Measurements from ENCODE around the gene PLEKHN1. TPM values are rescaled to one million over a fixed set of nuclear protein-coding genes. Genes with fewer than 3 reads are reported as not detected.
"Not testable (repeated sequence)": the region's sequence is repeated elsewhere in the genome, so short reads cannot be mapped to it uniquely, and the experiment has no call there.

PLEKHN1 gene
- polyA plus RNA-seq, 2 donors: 35.6 to 74.7 TPM

- 15 to 21% methylated on average over 23 to 29 of the region's 29 CpGs for WGBS, 2 donors
- no peaks in the 10 kb centered on the region for H3K36me3 ChIP-seq (ENCODE audit: control insufficient read depth in 2 of 2, insufficient read depth in 2 of 2, low read length in 1 of 2)
- no peak overlapping the region for H3K4me3 ChIP-seq (ENCODE audit: low read depth in 1 of 2, low read length in 2 of 2)
- H3K27me3 ChIP-seq (ENCODE audit: control insufficient read depth in 1 of 2, insufficient read depth in 2 of 2, low read length in 2 of 2): peaks cover 0 to 2% of the 10 kb centered on the region in 2 donors
- H3K27ac ChIP-seq (ENCODE audit: low read depth in 2 of 2, low read length in 1 of 2): no peak overlapping the region
- no peaks in the 10 kb centered on the region for H3K4me1 ChIP-seq (ENCODE audit: control insufficient read depth in 2 of 2, insufficient read depth in 2 of 2, low read length in 1 of 2)
- peaks cover 0 to 4% of the 10 kb centered on the region in 2 donors for H3K9me3 ChIP-seq (ENCODE audit: control insufficient read depth in 2 of 2, insufficient read depth in 1 of 2, low read depth in 1 of 2, low read length in 1 of 2)
These were observed 17.7 kb downstream of the PLEKHN1 start for GRCh38 chr1:983798-984475.

GRCh38 chr1:984476-984814 is 18.2 kb downstream of the PLEKHN1 start:
- H3K27me3 ChIP-seq (ENCODE audit: control insufficient read depth in 1 of 2, insufficient read depth in 2 of 2, low read length in 2 of 2): peaks cover 0 to 2% of the 10 kb centered on the region in 2 donors

GRCh38 chr1:985126-985525 is 18.8 kb downstream of the PLEKHN1 start:
- peaks cover 0 to 4% of the 10 kb centered on the region in 2 donors for H3K9me3 ChIP-seq (ENCODE audit: control insufficient read depth in 2 of 2, insufficient read depth in 1 of 2, low read depth in 1 of 2, low read length in 1 of 2)
- 74 to 80% methylated on average over 12 to 13 of the region's 13 CpGs for WGBS, 2 donors
- H3K4me1 ChIP-seq (ENCODE audit: control insufficient read depth in 2 of 2, insufficient read depth in 2 of 2, low read length in 1 of 2): no peaks in the 10 kb centered on the region
- H3K27me3 ChIP-seq (ENCODE audit: control insufficient read depth in 1 of 2, insufficient read depth in 2 of 2, low read length in 2 of 2): peaks cover 0 to 2% of the 10 kb centered on the region in 2 donors
- H3K4me3 ChIP-seq (ENCODE audit: low read depth in 1 of 2, low read length in 2 of 2): no peak overlapping the region
- H3K27ac ChIP-seq (ENCODE audit: low read depth in 2 of 2, low read length in 1 of 2): no peak overlapping the region
- H3K36me3 ChIP-seq (ENCODE audit: control insufficient read depth in 2 of 2, insufficient read depth in 2 of 2, low read length in 1 of 2): no peaks in the 10 kb centered on the region

More at GRCh38 chr1:984476-984814, 18.2 kb downstream of the PLEKHN1 start:
- no peaks in the 10 kb centered on the region for H3K36me3 ChIP-seq (ENCODE audit: control insufficient read depth in 2 of 2, insufficient read depth in 2 of 2, low read length in 1 of 2)
- no peak overlapping the region for H3K4me3 ChIP-seq (ENCODE audit: low read depth in 1 of 2, low read length in 2 of 2)
- H3K9me3 ChIP-seq (ENCODE audit: control insufficient read depth in 2 of 2, insufficient read depth in 1 of 2, low read depth in 1 of 2, low read length in 1 of 2): peaks cover 0 to 4% of the 10 kb centered on the region in 2 donors
- no peak overlapping the region for H3K27ac ChIP-seq (ENCODE audit: low read depth in 2 of 2, low read length in 1 of 2)
- H3K4me1 ChIP-seq (ENCODE audit: control insufficient read depth in 2 of 2, insufficient read depth in 2 of 2, low read length in 1 of 2): no peaks in the 10 kb centered on the region
- 49 to 58% methylated on average over 12 of the region's 12 CpGs for WGBS, 2 donors

GRCh38 chr1:988061-988460 is 21.8 kb downstream of the PLEKHN1 start:
- not testable (repeated sequence) for H3K27ac ChIP-seq (ENCODE audit: low read depth in 2 of 2, low read length in 1 of 2); H3K4me3 ChIP-seq (ENCODE audit: low read depth in 1 of 2, low read length in 2 of 2); H3K27me3 ChIP-seq (ENCODE audit: control insufficient read depth in 1 of 2, insufficient read depth in 2 of 2, low read length in 2 of 2); H3K9me3 ChIP-seq (ENCODE audit: control insufficient read depth in 2 of 2, insufficient read depth in 1 of 2, low read depth in 1 of 2, low read length in 1 of 2); H3K36me3 ChIP-seq (ENCODE audit: control insufficient read depth in 2 of 2, insufficient read depth in 2 of 2, low read length in 1 of 2); H3K4me1 ChIP-seq (ENCODE audit: control insufficient read depth in 2 of 2, insufficient read depth in 2 of 2, low read length in 1 of 2)
- WGBS, 2 donors: 81 to 86% methylated on average over 5 of the region's 5 CpGs

GRCh38 chr1:991275-991674 is 25.0 kb downstream of the PLEKHN1 start:
- 82 to 97% methylated on average over 6 of the region's 6 CpGs for WGBS, 2 donors
- not testable (repeated sequence) for H3K27me3 ChIP-seq (ENCODE audit: control insufficient read depth in 1 of 2, insufficient read depth in 2 of 2, low read length in 2 of 2)

GRCh38 chr1:991895-992294 is 25.6 kb downstream of the PLEKHN1 start:
- no peaks in the 10 kb centered on the region for H3K36me3 ChIP-seq (ENCODE audit: control insufficient read depth in 2 of 2, insufficient read depth in 2 of 2, low read length in 1 of 2)
- no peaks in the 10 kb centered on the region for H3K27me3 ChIP-seq (ENCODE audit: control insufficient read depth in 1 of 2, insufficient read depth in 2 of 2, low read length in 2 of 2)
- WGBS, 2 donors: 95 to 96% methylated on average over 10 of the region's 10 CpGs
- H3K4me1 ChIP-seq (ENCODE audit: control insufficient read depth in 2 of 2, insufficient read depth in 2 of 2, low read length in 1 of 2): no peaks in the 10 kb centered on the region
- no peak overlapping the region for H3K4me3 ChIP-seq (ENCODE audit: low read depth in 1 of 2, low read length in 2 of 2)
- H3K9me3 ChIP-seq (ENCODE audit: control insufficient read depth in 2 of 2, insufficient read depth in 1 of 2, low read depth in 1 of 2, low read length in 1 of 2): no peaks in the 10 kb centered on the region
- no peak overlapping the region for H3K27ac ChIP-seq (ENCODE audit: low read depth in 2 of 2, low read length in 1 of 2)

More at GRCh38 chr1:991275-991674, 25.0 kb downstream of the PLEKHN1 start:
- H3K4me1 ChIP-seq (ENCODE audit: control insufficient read depth in 2 of 2, insufficient read depth in 2 of 2, low read length in 1 of 2); H3K4me3 ChIP-seq (ENCODE audit: low read depth in 1 of 2, low read length in 2 of 2); H3K27ac ChIP-seq (ENCODE audit: low read depth in 2 of 2, low read length in 1 of 2); H3K36me3 ChIP-seq (ENCODE audit: control insufficient read depth in 2 of 2, insufficient read depth in 2 of 2, low read length in 1 of 2); H3K9me3 ChIP-seq (ENCODE audit: control insufficient read depth in 2 of 2, insufficient read depth in 1 of 2, low read depth in 1 of 2, low read length in 1 of 2): not testable (repeated sequence)

GRCh38 chr1:992362-992761 is 26.1 kb downstream of the PLEKHN1 start:
- no peak overlapping the region for H3K27ac ChIP-seq (ENCODE audit: low read depth in 2 of 2, low read length in 1 of 2)
- H3K36me3 ChIP-seq (ENCODE audit: control insufficient read depth in 2 of 2, insufficient read depth in 2 of 2, low read length in 1 of 2): no peaks in the 10 kb centered on the region
- no peaks in the 10 kb centered on the region for H3K4me1 ChIP-seq (ENCODE audit: control insufficient read depth in 2 of 2, insufficient read depth in 2 of 2, low read length in 1 of 2)
- WGBS, 2 donors: 85 to 86% methylated on average over 7 of the region's 7 CpGs
- H3K4me3 ChIP-seq (ENCODE audit: low read depth in 1 of 2, low read length in 2 of 2): no peak overlapping the region
- H3K9me3 ChIP-seq (ENCODE audit: control insufficient read depth in 2 of 2, insufficient read depth in 1 of 2, low read depth in 1 of 2, low read length in 1 of 2): no peaks in the 10 kb centered on the region
- no peaks in the 10 kb centered on the region for H3K27me3 ChIP-seq (ENCODE audit: control insufficient read depth in 1 of 2, insufficient read depth in 2 of 2, low read length in 2 of 2)

GRCh38 chr1:993379-993995 is 27.2 kb downstream of the PLEKHN1 start:
- Histone ChIP-seq H3K27ac (ENCODE audit: low read depth in 2 of 2, low read length in 1 of 2) (no peak overlapping the region), H3K36me3 (ENCODE audit: control insufficient read depth in 2 of 2, insufficient read depth in 2 of 2, low read length in 1 of 2) (no peaks in the 10 kb centered on the region), H3K4me1 (ENCODE audit: control insufficient read depth in 2 of 2, insufficient read depth in 2 of 2, low read length in 1 of 2) (peaks cover 4% of the 10 kb centered on the region in 2 donors), H3K27me3 (ENCODE audit: control insufficient read depth in 1 of 2, insufficient read depth in 2 of 2, low read length in 2 of 2) (peaks cover 0 to 2% of the 10 kb centered on the region in 2 donors), H3K4me3 (ENCODE audit: low read depth in 1 of 2, low read length in 2 of 2) (no peak overlapping the region), H3K9me3 (ENCODE audit: control insufficient read depth in 2 of 2, insufficient read depth in 1 of 2, low read depth in 1 of 2, low read length in 1 of 2) (no peaks in the 10 kb centered on the region)
- 79 to 82% methylated on average over 15 of the region's 15 CpGs for WGBS, 2 donors

- not testable (repeated sequence) for H3K9me3 ChIP-seq (ENCODE audit: control insufficient read depth in 2 of 2, insufficient read depth in 1 of 2, low read depth in 1 of 2, low read length in 1 of 2); H3K36me3 ChIP-seq (ENCODE audit: control insufficient read depth in 2 of 2, insufficient read depth in 2 of 2, low read length in 1 of 2); H3K27me3 ChIP-seq (ENCODE audit: control insufficient read depth in 1 of 2, insufficient read depth in 2 of 2, low read length in 2 of 2); H3K4me1 ChIP-seq (ENCODE audit: control insufficient read depth in 2 of 2, insufficient read depth in 2 of 2, low read length in 1 of 2); H3K27ac ChIP-seq (ENCODE audit: low read depth in 2 of 2, low read length in 1 of 2); H3K4me3 ChIP-seq (ENCODE audit: low read depth in 1 of 2, low read length in 2 of 2)
- WGBS, 2 donors: 85 to 87% methylated on average over 6 of the region's 6 CpGs
These were observed 28.3 kb downstream of the PLEKHN1 start for GRCh38 chr1:994546-994945.

Measured in esophagus (tissue), 2 donors.